Activated CD4-positive, alpha-beta memory T cell treated with anti-CD3 and anti-CD28 coated beads, Interleukin-2, amount 10 ng/mL, durations not matched to agents 7 days and 5 days (primary cell): Measurements from ENCODE around the gene PTH. TPM values are rescaled to one million over a fixed set of nuclear protein-coding genes. Genes with fewer than 3 reads are reported as not detected.

Source experiments
- CTCF ChIA-PET: fragments of 350-600 bp; sonication (Branson Sonifier 250); formaldehyde crosslinking; loops from one replicate; lab custom pipeline; 2021; ENCODE audit warnings: antibody characterized with exemption, inconsistent platforms; lab: Charles Lee
- POLR2A ChIA-PET: fragments of 350-600 bp; sonication (Branson Sonifier 250); formaldehyde crosslinking; loops from one replicate; lab custom pipeline; 2021; ENCODE audit warnings: antibody characterized with exemption; lab: Charles Lee
- DNase-seq: peaks from one replicate; pipeline ENCODE4 v3.0.0-alpha.2; 2020
- H3K27ac Mint-ChIP-seq: one replicate; pipeline ENCODE4 v1.8.0; 2021; ENCODE audit warnings: mild to moderate bottlenecking, mixed read lengths
- H3K27me3 Mint-ChIP-seq: one replicate; pipeline ENCODE4 v1.8.0; 2021; ENCODE audit warnings: mixed read lengths
- H3K36me3 Mint-ChIP-seq: one replicate; pipeline ENCODE4 v1.8.0; 2021; ENCODE audit warnings: low read depth, mixed read lengths
- H3K4me1 Mint-ChIP-seq: one replicate; pipeline ENCODE4 v1.8.0; 2021; ENCODE audit warnings: mixed read lengths
- H3K4me3 Mint-ChIP-seq: one replicate; pipeline ENCODE4 v1.8.0; 2021; ENCODE audit warnings: mild to moderate bottlenecking, mixed read lengths
- H3K9me3 Mint-ChIP-seq: one replicate; pipeline ENCODE4 v1.8.0; 2021; ENCODE audit warnings: mixed read lengths
- total RNA-seq, 2 experiments: library from RNA; stranded (reverse); gene quantifications; one replicate each; pipeline ENCODE4 v1.2.3, GENCODE V29; 2021

PTH gene
- total RNA-seq, 2 experiments from 2014 or later: not detected

DNA sequence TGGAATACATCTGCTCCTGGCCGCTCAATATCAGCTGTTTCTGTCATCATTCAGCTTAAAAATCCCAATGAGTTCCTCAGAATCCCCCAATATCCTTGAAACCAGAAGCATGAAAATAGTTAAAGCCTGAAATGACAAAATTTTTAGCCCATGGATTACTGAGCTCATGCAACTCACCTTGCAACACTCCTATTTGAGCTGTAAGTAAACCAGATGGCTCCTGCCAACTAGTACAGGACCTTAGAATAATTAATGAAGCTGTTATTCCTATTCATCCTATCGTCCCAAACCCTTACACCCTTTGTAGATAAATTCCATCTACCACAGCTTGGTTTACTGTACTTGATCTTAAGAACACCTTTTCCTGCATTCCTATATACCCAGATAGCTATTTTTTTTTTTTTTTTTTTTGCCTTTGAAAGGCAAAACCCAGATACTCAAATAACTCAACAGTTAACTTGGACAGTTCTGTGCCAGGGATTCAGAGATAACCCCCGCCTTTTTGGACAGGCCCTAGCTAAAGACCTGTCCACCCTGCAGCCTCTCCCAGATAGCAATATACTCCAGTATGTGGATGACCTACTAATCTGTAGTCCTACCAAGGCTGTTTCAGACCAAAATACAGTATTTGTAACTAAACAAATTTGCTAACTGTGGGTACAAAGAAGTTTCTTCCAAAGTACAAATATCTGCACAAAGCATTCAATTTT lies 22.6 kb downstream of the PTH start:
- ChIA-PET CTCF (interaction anchor here (0.6 to 3.1 kb wide), 2 partner anchors 14 to 19 kb away, joined by 3 to 12 read pairs; no protein-coding TSS in a partner anchor), POLR2A (interaction anchor here (2.2 kb wide), 1 partner anchor 10 kb away, joined by 13 read pairs; the partner anchor contains the start of gene BTBD10)
- no peak for DNase-seq
- H3K27ac Mint-ChIP-seq: no peak overlapping the region
- H3K27me3 Mint-ChIP-seq: peaks cover 20% of the 10 kb centered on the region
- no peaks in the 10 kb centered on the region for H3K4me1 Mint-ChIP-seq
- no peak overlapping the region for H3K4me3 Mint-ChIP-seq
- no peaks in the 10 kb centered on the region for H3K36me3 Mint-ChIP-seq
- H3K9me3 Mint-ChIP-seq: no peaks in the 10 kb centered on the region

DNA sequence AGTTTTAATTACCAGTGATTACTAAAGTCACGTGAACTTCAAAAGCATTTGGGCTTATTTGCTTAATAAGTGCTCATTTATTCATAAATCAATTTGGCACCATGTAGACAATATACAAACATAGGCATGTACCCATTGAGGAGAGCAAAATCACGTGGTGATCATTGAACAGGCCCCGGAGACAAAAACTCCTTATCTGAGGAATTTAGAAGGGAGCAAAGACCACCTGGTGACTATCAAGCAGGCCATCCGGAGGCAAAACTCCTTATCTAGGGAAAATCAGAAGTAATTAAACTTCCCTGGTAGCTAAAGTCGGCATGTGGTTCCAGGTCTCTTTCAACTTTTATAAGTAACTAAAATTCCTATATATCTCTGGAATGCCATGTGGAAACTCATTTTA lies 27.0 kb downstream of the PTH start:
- Mint-ChIP-seq H3K27me3 (peaks cover 22% of the 10 kb centered on the region), H3K9me3 (no peaks in the 10 kb centered on the region), H3K36me3 (peaks cover 2% of the 10 kb centered on the region), H3K4me3 (no peak overlapping the region), H3K4me1 (peaks cover 9% of the 10 kb centered on the region), H3K27ac (no peak overlapping the region)
- ChIA-PET POLR2A (no interaction called here), CTCF (no interaction called here)
- DNase-seq: no peak

DNA sequence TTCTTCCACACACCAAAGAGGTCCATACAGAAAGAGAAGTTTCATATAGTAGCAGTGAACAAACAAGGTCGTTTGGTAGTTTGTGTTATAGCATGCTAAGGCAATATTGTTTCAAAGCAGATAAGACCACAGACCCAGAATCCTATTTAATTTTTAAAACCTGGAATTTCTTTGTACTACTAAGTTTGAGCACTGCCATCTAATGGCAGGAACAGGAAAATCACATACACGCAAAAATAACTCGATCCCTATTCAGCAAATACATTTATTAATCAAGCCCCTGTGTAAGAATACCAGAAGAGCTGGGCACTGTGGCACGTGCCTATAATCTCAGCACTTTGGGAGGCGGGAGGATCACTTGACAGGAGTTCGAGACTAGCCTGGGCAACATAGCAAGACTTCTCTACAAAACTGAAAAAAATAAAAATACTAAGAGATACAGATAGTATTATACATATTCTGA lies 29.9 kb downstream of the PTH start:
- no peak overlapping the region for H3K27ac Mint-ChIP-seq
- H3K27me3 Mint-ChIP-seq: peaks cover 18% of the 10 kb centered on the region
- no peak for DNase-seq
- H3K4me3 Mint-ChIP-seq: no peak overlapping the region
- CTCF ChIA-PET: interaction anchor here (0.6 to 2.9 kb wide), 7 partner anchors 15 to 255 kb away, joined by 3 to 19 read pairs (median 4); no protein-coding TSS in a partner anchor
- H3K4me1 Mint-ChIP-seq: peaks cover 29% of the 10 kb centered on the region
- POLR2A ChIA-PET: no interaction called here
- H3K36me3 Mint-ChIP-seq: peaks cover 5% of the 10 kb centered on the region
- H3K9me3 Mint-ChIP-seq: no peaks in the 10 kb centered on the region

DNA sequence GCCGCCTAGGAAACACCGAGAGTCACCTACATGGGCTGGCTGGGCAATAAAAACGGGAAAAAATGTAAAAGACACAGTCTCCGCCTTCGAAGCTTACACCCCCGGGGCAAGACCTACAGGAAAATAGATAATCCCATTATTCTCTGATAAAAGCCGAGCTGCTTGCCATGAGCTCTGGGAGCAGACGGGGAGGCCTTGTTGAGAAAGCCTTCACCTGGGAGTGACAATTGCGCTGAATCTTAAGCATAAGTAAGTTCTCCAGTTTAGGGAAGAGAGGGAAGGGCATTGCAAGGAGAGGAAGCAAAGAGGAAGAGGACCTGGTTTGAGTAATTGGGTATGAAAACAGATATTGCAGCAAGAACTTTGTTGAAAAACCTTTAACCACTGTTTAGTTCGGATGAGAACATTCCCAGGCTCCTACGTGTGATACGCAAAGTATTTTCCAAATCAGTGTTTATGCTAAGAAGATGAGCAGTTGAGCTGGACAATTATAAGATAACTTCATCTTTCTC lies 32.0 kb downstream of the PTH start:
- H3K27me3 Mint-ChIP-seq: peaks cover 4% of the 10 kb centered on the region
- DNase-seq: no peak
- ChIA-PET POLR2A (interaction anchor here (0.7 to 3.4 kb wide), 23 partner anchors 9 to 1114 kb away, joined by 3 to 26 read pairs (median 5); partner anchors contain the start of gene FAR1), CTCF (interaction anchor here (0.6 to 2.9 kb wide), 8 partner anchors 9 to 204 kb away, joined by 3 to 19 read pairs (median 4); no protein-coding TSS in a partner anchor)
- H3K4me3 Mint-ChIP-seq: peak overlapping the region; percentile 97
- H3K36me3 Mint-ChIP-seq: peaks cover 15% of the 10 kb centered on the region
- peak overlapping the region; percentile 97 for H3K27ac Mint-ChIP-seq
- no peaks in the 10 kb centered on the region for H3K9me3 Mint-ChIP-seq
- peaks cover 40% of the 10 kb centered on the region for H3K4me1 Mint-ChIP-seq

DNA sequence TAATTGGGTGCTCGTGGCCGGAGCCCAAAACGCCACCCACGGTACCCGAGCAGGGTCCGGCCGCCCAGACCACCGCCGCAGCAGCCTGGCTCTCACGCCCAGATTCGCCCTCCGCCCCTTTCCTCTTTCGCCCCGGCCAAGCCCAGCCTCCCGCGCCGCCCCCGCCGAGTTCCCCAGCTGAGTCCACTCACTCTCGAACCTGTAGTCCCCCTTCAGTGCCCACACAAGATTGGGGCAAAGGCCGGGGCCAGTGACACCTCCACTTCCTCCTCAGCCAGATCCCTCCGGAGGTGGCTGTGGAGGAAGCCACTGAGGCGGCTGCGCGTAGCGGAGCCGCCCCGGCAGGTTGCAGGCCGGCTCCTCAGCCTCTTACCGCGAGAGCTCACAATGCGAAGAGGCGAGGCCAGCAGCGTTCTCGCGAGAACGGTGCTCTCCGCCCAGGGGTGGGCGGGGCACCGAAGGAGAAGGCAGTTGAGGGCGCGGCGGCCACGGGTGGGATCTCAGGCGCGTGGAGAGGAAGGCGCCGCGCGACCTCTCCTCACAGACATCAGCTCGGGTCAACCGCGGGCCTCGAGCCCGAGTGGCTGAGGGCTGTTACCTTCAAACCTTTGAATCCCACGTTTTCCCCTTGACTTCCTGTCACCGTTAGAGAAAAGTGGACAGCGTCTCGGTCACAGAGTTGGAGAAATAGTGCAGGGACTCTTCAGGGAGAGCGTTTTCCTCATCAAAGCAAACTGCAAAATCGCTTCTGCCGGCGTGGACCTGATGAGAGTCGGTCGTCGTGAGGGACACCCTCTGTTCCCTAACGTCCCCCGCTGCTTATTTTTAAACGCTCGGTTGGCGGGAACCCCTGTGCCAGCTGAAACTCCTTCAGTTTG lies 32.7 kb downstream of the PTH start, which contains the start of gene BTBD10:
BTBD10 (minus strand) TSS at position 322 of the 878 bp plus-strand sequence. CDS start 18,098 bp downstream, outside the sequence.
- no peaks in the 10 kb centered on the region for H3K9me3 Mint-ChIP-seq
- peaks cover 42% of the 10 kb centered on the region for H3K4me1 Mint-ChIP-seq
- peaks cover 19% of the 10 kb centered on the region for H3K36me3 Mint-ChIP-seq
- H3K27ac Mint-ChIP-seq: peak within 1 kb of the TSS; percentile 97
- peak; percentile 94 for DNase-seq
- H3K27me3 Mint-ChIP-seq: peaks cover 4% of the 10 kb centered on the region
- peak within 1 kb of the TSS; percentile 97 for H3K4me3 Mint-ChIP-seq
- ChIA-PET CTCF (interaction anchor here (0.6 to 2.9 kb wide), 8 partner anchors 8 to 204 kb away, joined by 3 to 19 read pairs (median 6); no protein-coding TSS in a partner anchor), POLR2A (interaction anchor here (0.7 to 3.4 kb wide), 26 partner anchors 9 to 1302 kb away, joined by 3 to 26 read pairs (median 4); partner anchors contain the start of gene FAR1)

DNA sequence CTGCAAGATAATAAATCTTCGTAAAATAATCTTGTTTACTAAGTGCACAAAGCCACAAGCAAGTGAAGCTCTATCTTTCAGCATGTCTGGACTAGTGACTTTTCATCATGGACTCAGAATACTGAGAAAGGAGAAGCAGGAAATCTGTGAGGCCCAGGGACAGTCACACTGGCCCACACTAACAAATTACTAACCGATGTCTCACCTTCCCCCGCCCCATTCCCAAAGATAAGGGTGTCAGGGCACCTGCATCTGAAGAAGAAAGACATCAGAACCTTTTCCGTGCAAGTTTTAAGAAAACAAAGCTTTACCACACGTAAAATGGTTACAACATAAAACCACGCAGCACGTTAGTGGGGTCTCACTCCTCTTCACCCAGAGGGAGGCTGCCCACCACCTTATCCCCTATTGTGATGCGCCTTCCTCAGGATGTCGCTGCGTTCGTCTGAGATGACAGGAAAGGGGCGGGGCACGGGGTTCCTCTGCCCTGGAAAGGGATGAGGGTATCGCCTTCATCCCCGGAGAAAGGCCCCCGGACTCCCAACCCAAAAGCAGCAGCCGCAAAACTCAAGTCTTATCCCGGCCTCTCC lies 33.4 kb downstream of the PTH start:
- H3K36me3 Mint-ChIP-seq: peaks cover 19% of the 10 kb centered on the region
- H3K27ac Mint-ChIP-seq: peak overlapping the region; percentile 97
- POLR2A ChIA-PET: interaction anchor here (0.7 to 3.4 kb wide), 20 partner anchors 8 to 1303 kb away, joined by 3 to 26 read pairs (median 6); partner anchors contain the start of gene FAR1
- peak overlapping the region; percentile 97 for H3K4me3 Mint-ChIP-seq
- peak; percentile 65 for DNase-seq
- H3K4me1 Mint-ChIP-seq: peaks cover 42% of the 10 kb centered on the region
- CTCF ChIA-PET: interaction anchor here (0.8 to 2.6 kb wide), 6 partner anchors 8 to 205 kb away, joined by 4 to 9 read pairs (median 6); no protein-coding TSS in a partner anchor
- no peaks in the 10 kb centered on the region for H3K27me3 Mint-ChIP-seq
- H3K9me3 Mint-ChIP-seq: no peaks in the 10 kb centered on the region

DNA sequence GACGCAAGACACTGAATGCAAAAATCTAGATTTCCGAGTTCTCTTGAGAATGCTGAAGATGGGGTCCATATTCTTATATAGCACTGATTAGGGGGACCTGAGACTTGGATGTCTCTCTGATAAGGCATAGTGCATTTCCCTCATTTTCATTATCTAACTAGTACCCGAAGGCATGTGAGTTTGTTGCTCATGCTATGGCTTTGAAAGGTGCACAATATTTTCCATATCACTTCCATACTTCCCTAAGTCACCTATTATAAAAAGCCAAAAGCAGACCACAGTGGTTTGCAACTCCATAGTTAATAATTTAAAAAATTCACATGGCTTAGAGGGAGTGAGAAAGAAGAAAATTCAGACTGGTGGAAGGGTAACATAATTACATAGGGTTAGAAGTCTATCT lies 34.5 kb downstream of the PTH start:
- POLR2A ChIA-PET: interaction anchor here (0.7 to 3.4 kb wide), 2 partner anchors 11 to 480 kb away, joined by 3 to 20 read pairs; no protein-coding TSS in a partner anchor
- no peak overlapping the region for H3K27ac Mint-ChIP-seq
- no peaks in the 10 kb centered on the region for H3K9me3 Mint-ChIP-seq
- H3K4me1 Mint-ChIP-seq: peaks cover 42% of the 10 kb centered on the region
- H3K4me3 Mint-ChIP-seq: peak overlapping the region; percentile 97
- no peaks in the 10 kb centered on the region for H3K27me3 Mint-ChIP-seq
- DNase-seq: no peak
- H3K36me3 Mint-ChIP-seq: peaks cover 19% of the 10 kb centered on the region
- CTCF ChIA-PET: interaction anchor here (1.3 kb wide), 1 partner anchor 26 kb away, joined by 5 read pairs; no protein-coding TSS in a partner anchor

DNA sequence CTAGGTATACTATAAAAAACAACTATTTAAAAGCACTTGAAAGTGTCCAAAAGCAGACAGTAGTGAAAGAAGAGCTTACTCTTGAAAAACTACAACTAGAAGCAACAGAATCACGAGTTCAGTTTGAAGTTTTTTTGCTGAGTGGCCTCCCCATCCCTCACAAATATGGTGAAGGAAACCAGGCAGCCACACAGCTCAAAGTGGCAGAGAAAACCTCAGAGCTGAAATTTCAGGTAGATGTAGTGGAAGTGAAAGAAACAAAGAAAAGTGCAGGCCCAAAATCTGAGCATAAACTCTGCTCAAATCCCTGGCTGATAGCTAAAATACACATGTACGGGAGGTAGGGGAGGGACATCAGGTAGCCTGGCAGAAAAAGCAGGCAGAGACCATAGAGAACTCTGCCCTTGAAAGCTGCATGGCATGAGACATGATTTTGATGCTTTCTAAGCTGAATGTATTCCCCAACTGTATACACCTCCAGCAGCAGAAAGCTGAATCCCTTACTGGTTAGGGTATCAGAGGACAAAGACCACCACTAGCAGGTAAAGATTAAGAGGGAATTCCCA lies 44.9 kb downstream of the PTH start:
- H3K9me3 Mint-ChIP-seq: peaks cover 2% of the 10 kb centered on the region
- H3K4me1 Mint-ChIP-seq: peaks cover 15% of the 10 kb centered on the region
- no peak for DNase-seq

GRCh38 chr11:13449522-13449921 lies 46.3 kb downstream of the PTH start:
- no peak for DNase-seq
- Mint-ChIP-seq H3K27me3 (no peaks in the 10 kb centered on the region), H3K4me3 (no peak overlapping the region), H3K27ac (no peak overlapping the region), H3K9me3 (peaks cover 2% of the 10 kb centered on the region), H3K36me3 (peaks cover 8% of the 10 kb centered on the region), H3K4me1 (peaks cover 15% of the 10 kb centered on the region)
- POLR2A ChIA-PET: interaction anchor here (2.9 kb wide), 1 partner anchor 14 kb away, joined by 20 read pairs; the partner anchor contains the start of gene BTBD10
- CTCF ChIA-PET: no interaction called here

More for the DNA sequence above, 44.9 kb downstream of the PTH start:
- Mint-ChIP-seq H3K27ac (no peak overlapping the region), H3K27me3 (no peaks in the 10 kb centered on the region), H3K36me3 (peaks cover 8% of the 10 kb centered on the region), H3K4me3 (no peak overlapping the region)
- POLR2A ChIA-PET: interaction anchor here (1.0 to 2.9 kb wide), 2 partner anchors 10 to 12 kb away, joined by 3 to 20 read pairs; partner anchors contain the start of gene BTBD10
- CTCF ChIA-PET: interaction anchor here (0.8 to 1.4 kb wide), 2 partner anchors 14 to 15 kb away, joined by 3 read pairs; no protein-coding TSS in a partner anchor

- CTCF ChIA-PET: no interaction called here
- Mint-ChIP-seq H3K27me3 (no peaks in the 10 kb centered on the region), H3K4me1 (peaks cover 15% of the 10 kb centered on the region), H3K27ac (no peak overlapping the region), H3K36me3 (peaks cover 8% of the 10 kb centered on the region), H3K4me3 (no peak overlapping the region), H3K9me3 (peaks cover 2% of the 10 kb centered on the region)
- POLR2A ChIA-PET: interaction anchor here (2.9 kb wide), 1 partner anchor 14 kb away, joined by 20 read pairs; the partner anchor contains the start of gene BTBD10
- DNase-seq: no peak
Observed at GRCh38 chr11:13448876-13449275, 46.9 kb downstream of the PTH start.

- no peak overlapping the region for H3K4me3 Mint-ChIP-seq
- no peak overlapping the region for H3K27ac Mint-ChIP-seq
- ChIA-PET POLR2A (interaction anchor here (1.3 kb wide), 1 partner anchor 17 kb away, joined by 6 read pairs; the partner anchor contains the start of gene BTBD10), CTCF (no interaction called here)
- H3K27me3 Mint-ChIP-seq: no peaks in the 10 kb centered on the region
- peaks cover 2% of the 10 kb centered on the region for H3K9me3 Mint-ChIP-seq
- no peak for DNase-seq
- H3K4me1 Mint-ChIP-seq: peaks cover 15% of the 10 kb centered on the region
- peaks cover 4% of the 10 kb centered on the region for H3K36me3 Mint-ChIP-seq
Observed at GRCh38 chr11:13446444-13446843, 49.4 kb downstream of the PTH start.
